ENCODE measurements around the gene SPINT4. TPM values are rescaled to one million over a fixed set of nuclear protein-coding genes. Genes with fewer than 3 reads are reported as not detected.

The SPINT4 gene
- total RNA-seq, 1 donor from 2014 or later = not detected

GRCh38 chr20:45732199-45732598, 10.1 kb downstream of the SPINT4 start:
- TF ChIP-seq CTCF (IDR thresholded peaks at IDR 0.05) = no peak
- ATAC-seq (no peak), DNase-seq (no peak)
- intact Hi-C loops (cut with DNase I) = no loop called here
- no peak overlapping the region for H3K27ac ChIP-seq
- H3K27me3 ChIP-seq (ENCODE audit: low read depth) = no peaks in the 10 kb centered on the region
- no peaks in the 10 kb centered on the region for H3K36me3 ChIP-seq
- no peaks in the 10 kb centered on the region for H3K4me1 ChIP-seq
- no peak overlapping the region for H3K4me3 ChIP-seq
- H3K9me3 ChIP-seq = peaks cover 8% of the 10 kb centered on the region

- H3K4me1 ChIP-seq = no peaks in the 10 kb centered on the region
- H3K9me3 ChIP-seq = peaks cover 8% of the 10 kb centered on the region
Observed at GRCh38 chr20:45735552-45735951, 13.4 kb downstream of the SPINT4 start.

GRCh38 chr20:45735988-45736387, 13.8 kb downstream of the SPINT4 start:
- Histone ChIP-seq H3K4me1 (no peaks in the 10 kb centered on the region), H3K36me3 (no peaks in the 10 kb centered on the region), H3K27ac (no peak overlapping the region), H3K4me3 (no peak overlapping the region), H3K27me3 (ENCODE audit: low read depth) (no peaks in the 10 kb centered on the region), H3K9me3 (peaks cover 8% of the 10 kb centered on the region)
- DNase-seq = no peak
- no peak for TF ChIP-seq CTCF (IDR thresholded peaks at IDR 0.05)
- no peak for ATAC-seq
- intact Hi-C loops (cut with DNase I) = no loop called here

More at GRCh38 chr20:45735552-45735951, 13.4 kb downstream of the SPINT4 start:
- ATAC-seq = no peak
- TF ChIP-seq CTCF (IDR thresholded peaks at IDR 0.05) = no peak
- H3K27me3 ChIP-seq (ENCODE audit: low read depth) = no peaks in the 10 kb centered on the region
- no peaks in the 10 kb centered on the region for H3K36me3 ChIP-seq
- no peak overlapping the region for H3K4me3 ChIP-seq
- intact Hi-C loops (cut with DNase I) = no loop called here
- no peak for DNase-seq
- no peak overlapping the region for H3K27ac ChIP-seq

GRCh38 chr20:45742596-45742995, 20.4 kb downstream of the SPINT4 start:
- no peaks in the 10 kb centered on the region for H3K36me3 ChIP-seq
- DNase-seq (no peak), ATAC-seq (no peak)
- intact Hi-C loops (cut with DNase I) = no loop called here
- no peak overlapping the region for H3K4me3 ChIP-seq
- no peak for TF ChIP-seq CTCF (IDR thresholded peaks at IDR 0.05)
- H3K27me3 ChIP-seq (ENCODE audit: low read depth) = no peaks in the 10 kb centered on the region
- H3K9me3 ChIP-seq = no peaks in the 10 kb centered on the region
- H3K4me1 ChIP-seq = no peaks in the 10 kb centered on the region
- H3K27ac ChIP-seq = no peak overlapping the region

GRCh38 chr20:45745015-45745414, 22.9 kb downstream of the SPINT4 start:
- no peak overlapping the region for H3K4me3 ChIP-seq
- no peaks in the 10 kb centered on the region for H3K27me3 ChIP-seq (ENCODE audit: low read depth)
- no peaks in the 10 kb centered on the region for H3K36me3 ChIP-seq
- no peaks in the 10 kb centered on the region for H3K4me1 ChIP-seq
- no peak overlapping the region for H3K27ac ChIP-seq
- no peak for ATAC-seq
- TF ChIP-seq CTCF (IDR thresholded peaks at IDR 0.05) = no peak
- H3K9me3 ChIP-seq = no peaks in the 10 kb centered on the region
- intact Hi-C loops (cut with DNase I) = no loop called here
- no peak for DNase-seq

- no peak for DNase-seq
- intact Hi-C loops (cut with DNase I) = no loop called here
- Histone ChIP-seq H3K4me3 (no peak overlapping the region), H3K9me3 (no peaks in the 10 kb centered on the region), H3K27me3 (ENCODE audit: low read depth) (no peaks in the 10 kb centered on the region), H3K36me3 (no peaks in the 10 kb centered on the region), H3K4me1 (no peaks in the 10 kb centered on the region), H3K27ac (no peak overlapping the region)
- ATAC-seq = no peak
- no peak for TF ChIP-seq CTCF (IDR thresholded peaks at IDR 0.05)
Observed at GRCh38 chr20:45751721-45752120, 29.6 kb downstream of the SPINT4 start.

Measured in lower lobe of right lung (tissue), 2 donors.